ENCODE results near the gene HINT3.
"Not testable (repeated sequence)": the region's sequence is repeated elsewhere in the genome, so short reads cannot be mapped to it uniquely, and the experiment has no call there.

The HINT3 gene

DNA sequence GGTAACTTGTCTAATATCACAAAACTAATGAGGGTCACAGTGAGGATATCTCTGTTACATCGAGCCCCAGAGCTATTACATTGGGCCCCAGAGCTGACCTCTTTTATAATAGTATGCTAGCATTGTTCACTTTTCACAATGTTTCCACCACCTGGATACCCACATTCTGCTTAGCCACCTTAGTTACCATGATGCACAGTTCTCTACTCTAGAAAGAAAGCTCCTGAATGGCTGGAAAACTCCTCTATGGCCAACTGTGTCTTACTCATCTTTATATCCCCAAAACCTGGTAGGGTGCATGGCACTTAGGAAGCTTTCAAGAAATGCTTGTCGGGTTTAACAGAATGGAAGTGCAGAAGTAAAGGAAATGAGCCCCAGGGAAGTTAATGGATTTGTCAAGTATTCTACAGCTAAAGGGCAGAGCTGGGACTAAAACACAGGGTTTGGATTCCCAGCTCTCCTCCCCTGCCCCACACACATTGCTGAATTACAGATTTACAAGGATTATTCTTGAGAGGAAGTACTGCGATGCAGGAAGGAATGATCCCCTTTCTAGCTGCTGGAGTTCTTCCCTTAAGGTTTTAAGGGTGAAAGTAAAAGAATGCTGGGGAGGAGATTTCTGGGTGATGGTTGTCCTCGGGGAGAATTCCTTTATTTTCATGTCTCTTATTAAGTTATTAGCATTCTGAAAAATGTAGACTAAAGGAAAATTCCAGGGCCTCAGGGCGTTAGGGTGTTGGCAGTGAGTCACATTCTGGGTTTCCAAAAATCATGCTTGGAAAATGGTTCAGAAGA is 16.1 kb upstream of the HINT3 start:
- DNase-seq, result no peak

- no peak for DNase-seq
Measured at GRCh38 chr6:125942672-125943527, 13.7 kb upstream of the HINT3 start.

- DNase-seq, result no peak
Measured at GRCh38 chr6:125943528-125944433, 12.8 kb upstream of the HINT3 start.

- no peak for DNase-seq
Measured at GRCh38 chr6:125944434-125944816, 12.1 kb upstream of the HINT3 start.

- no peak for DNase-seq
Measured at GRCh38 chr6:125944896-125945295, 11.7 kb upstream of the HINT3 start.

DNA sequence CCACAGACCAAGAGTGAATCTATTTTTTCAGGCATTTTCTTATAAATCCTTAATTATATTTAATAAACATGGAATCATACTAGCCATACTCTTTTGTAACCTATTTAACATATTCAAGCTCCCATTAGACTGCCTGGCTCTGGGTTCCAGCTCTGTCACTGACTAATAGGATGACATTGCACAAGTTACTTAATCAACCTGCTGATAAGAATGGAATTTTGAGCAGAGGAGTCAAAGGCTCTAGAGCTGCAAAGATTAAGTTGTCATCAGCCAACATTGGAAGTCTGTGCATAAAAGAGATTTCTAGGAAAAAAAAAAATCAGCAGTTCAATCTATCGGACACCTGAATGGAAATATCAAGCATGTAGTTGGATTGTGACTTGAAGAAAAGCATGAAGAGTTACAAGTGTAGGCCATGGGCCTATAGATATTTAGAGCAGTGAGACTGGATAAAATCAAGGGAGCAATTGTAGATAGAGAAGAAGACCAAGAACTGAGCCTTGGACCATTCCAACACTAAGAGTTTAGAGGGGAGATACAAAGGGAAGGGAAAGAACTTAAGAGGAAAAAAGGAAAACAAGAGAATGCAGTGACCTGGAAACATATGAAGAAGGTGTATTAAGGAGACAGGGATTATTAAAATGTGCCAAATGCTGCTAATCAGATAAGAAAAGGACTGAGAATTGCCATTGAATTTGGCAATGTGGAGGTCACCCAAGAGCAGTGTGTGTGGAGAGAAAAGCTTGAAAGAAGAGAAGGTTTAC is 11.0 kb upstream of the HINT3 start:
- DNase-seq, result no peak

DNA sequence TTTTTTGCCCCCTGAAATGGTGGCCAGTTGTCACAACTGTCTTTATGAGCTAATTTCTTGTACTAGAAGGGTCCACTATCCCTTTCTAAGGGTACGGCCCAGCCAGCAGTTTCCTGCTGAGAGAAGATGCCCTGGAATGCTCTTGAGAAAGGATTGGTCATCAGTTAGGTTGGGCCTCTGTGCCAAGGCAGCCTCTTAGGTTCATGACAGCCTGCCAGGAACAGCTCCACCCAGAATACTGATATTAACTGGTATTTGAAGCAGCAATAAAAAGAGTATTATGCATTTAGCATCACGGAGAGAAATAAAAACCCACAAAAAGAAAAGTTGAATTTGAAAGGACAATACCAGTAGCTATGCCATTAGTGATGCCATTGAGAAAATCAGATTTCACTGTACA is 9.0 kb upstream of the HINT3 start:
- DNase-seq, result no peak

GRCh38 chr6:125948455-125948854 is 8.1 kb upstream of the HINT3 start:
- no peak for DNase-seq

DNA sequence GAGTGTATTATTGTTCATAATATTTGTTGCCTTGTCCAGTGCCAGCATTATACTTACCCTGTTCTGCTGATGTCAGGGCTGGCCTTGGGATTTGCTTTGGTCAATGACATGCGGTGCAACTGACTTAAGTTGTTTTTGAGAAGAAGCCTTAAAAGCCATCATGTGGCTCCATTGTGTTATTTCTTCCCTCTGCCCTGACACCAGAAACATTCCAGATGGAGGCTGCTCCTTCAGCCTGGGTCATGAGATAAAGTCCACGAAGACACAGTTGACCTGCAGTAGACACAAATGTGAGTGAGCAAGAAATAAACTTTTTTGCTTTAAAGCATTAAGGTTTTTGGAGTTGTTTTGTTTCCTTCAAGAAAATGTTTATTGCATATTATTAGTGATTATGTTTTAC is 7.5 kb upstream of the HINT3 start:
- DNase-seq, result no peak

- no peak for DNase-seq
Measured at GRCh38 chr6:125950293-125950692, 6.3 kb upstream of the HINT3 start.

GRCh38 chr6:125950716-125951115 is 5.9 kb upstream of the HINT3 start:
- DNase-seq, result not testable (repeated sequence)

DNA sequence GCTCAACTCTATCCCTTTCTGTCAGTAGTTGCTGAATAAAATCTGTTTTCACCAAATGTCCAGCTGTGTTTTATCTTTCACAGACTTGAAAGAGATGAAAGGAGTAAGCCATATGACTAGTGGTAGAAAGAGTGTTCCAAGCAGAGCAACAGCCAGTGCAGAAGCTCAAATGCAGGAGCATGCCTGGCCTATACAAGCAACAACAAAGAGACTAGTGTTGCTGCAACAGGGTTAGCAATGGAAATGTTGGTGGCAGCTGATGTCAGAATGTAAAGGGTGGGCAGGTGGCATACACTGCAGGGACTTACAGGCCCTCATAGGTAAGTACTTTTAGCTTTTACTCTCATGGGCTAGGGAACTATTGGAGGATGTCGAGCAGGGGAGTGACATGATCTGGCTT is 5.2 kb upstream of the HINT3 start:
- no peak for DNase-seq

GRCh38 chr6:125952764-125953501 is 3.6 kb upstream of the HINT3 start:
- no peak for DNase-seq

- no peak for DNase-seq
Measured at GRCh38 chr6:125953502-125953875, 3.1 kb upstream of the HINT3 start.

GRCh38 chr6:125954735-125955339 is 1.7 kb upstream of the HINT3 start:
- no peak for DNase-seq

GRCh38 chr6:125955973-125956372 is 597 bp upstream of the HINT3 start:
- no peak for DNase-seq

DNA sequence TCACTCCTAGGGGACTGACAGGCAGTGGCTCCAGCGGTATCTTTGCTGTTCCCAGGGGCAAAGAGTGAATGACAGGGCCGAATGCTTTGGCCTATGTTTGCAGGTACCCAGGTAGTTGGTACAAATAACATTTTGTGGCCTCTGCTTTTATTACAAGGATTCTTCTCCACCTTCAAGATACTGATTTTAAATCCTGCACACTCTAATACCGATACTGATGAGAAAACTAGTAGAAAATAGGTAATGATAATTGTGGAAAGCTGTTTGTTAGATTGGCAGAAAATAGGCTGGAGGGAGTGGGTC is 772 bp downstream of the HINT3 start:
- DNase-seq, result no peak

GRCh38 chr6:125957845-125958244 is 1.3 kb downstream of the HINT3 start:
- no peak for DNase-seq

DNA sequence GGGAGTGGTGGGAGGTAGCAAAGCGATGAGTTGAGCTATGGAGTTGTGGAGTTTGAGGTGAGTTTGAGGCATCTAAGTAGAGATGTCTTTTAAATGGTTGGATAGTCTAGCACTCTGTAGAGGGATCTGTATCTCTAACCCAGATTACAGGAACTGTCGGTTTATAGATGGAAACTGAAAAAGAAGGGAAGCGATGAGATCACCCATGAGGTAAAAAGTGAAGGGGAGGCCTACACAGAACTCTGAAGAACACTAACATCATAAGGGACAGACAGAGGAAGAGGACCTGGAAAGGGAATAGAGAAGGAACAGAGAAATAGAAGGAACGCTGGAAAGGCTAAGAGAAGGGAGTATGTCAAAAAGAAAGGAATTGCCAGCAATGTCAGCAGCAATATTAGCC is 2.5 kb downstream of the HINT3 start:
- no peak for DNase-seq

- no peak for DNase-seq
Measured at GRCh38 chr6:125961117-125961516, 4.5 kb downstream of the HINT3 start.

DNA sequence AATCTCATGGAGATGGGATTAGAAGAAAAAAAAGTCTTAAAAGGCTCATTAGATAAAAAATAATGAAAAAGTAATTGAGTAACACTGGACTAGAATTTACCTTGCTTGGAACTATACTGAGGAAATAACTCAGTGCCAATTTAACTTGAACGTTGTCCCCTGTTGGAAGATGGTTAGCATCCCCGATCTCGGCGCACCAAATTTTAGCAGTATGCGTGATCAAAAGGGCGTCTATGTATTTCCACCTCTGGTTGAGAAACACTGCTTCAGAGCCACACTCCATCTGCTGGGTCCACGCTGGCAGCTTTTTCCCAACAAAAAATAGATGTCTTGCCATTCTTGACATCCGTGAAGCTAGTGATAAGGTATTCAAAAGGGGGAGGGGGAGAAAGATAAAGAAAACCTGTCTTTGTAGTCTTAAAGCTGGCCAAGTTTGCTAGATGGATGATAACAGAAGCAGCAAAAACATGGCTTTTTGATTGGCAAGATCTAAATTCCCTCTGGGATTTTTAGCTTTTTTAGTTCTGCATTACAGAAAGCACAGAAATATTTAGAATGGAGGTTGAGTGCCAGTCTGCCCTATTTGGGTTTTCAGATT is 6.4 kb downstream of the HINT3 start:
- DNase-seq, result no peak
